HG03521 (cell line): ENCODE measurements around the gene GNG3.
"Not testable (repeated sequence)": the region's sequence is repeated elsewhere in the genome, so short reads cannot be mapped to it uniquely, and the experiment has no call there.

ENCODE experiments used
- ATAC-seq: cut with Tn5 transposase; IDR thresholded peaks from one replicate; pipeline ENCODE4 v1.9.1; 2021; ENCODE audit warnings: mild to moderate bottlenecking, moderate library complexity; ENCODE audit not compliant: unreplicated experiment

GNG3 gene

GRCh38 chr11:62707277-62707861 lies at the start of gene GNG3, which contains the start of gene BSCL2:
TSS of gene GNG3 (plus strand) at chr11:62707676. CDS start at chr11:62708296, 620 bp downstream.
TSS of gene BSCL2 (minus strand) at chr11:62707424. CDS start at chr11:62707195, 229 bp downstream.
- no peak for ATAC-seq

DNA sequence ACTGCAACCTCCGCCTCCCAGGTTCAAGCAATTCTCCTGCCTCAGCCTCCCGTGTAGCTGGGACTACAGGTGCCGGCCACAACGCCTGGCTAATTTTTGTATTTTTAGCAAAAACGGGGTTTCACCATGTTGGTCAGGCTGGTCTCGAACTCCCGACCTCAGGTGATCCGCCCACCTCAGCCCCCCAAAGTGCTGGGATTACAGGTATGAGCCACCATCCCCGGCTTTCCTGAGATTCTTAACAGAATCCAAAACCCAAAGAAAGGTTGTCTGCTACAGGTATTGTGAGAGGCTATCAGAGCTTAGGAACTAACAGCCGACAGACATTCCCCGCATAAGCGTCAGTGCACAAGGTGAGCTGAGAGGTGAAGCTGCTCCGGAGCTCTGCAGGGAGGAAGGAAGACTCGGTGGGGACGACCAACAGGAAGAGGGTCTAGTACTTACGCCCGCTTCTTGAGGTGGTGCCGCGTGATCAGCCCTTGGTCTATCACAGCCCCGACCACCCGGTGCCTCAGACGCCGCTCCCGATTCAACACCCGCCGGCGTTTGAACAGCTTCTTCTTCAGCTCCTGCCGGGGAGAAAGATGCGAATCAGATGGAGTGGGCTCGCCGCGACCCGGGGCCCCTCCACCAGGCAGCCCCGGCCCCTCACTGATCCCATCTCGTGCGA lies 42.9 kb upstream of the GNG3 start:
- peak; percentile 28 for ATAC-seq

- peak; percentile 73 for ATAC-seq
Observed at GRCh38 chr11:62665075-62665598, 42.3 kb upstream of the GNG3 start, which contains the start of the genes C11orf98 and CSKMT. TSS of gene C11orf98 (minus strand) at chr11:62665210. CDS start at chr11:62665169, 41 bp downstream. TSS of gene CSKMT (plus strand) at chr11:62665312. CDS start at chr11:62665880, 568 bp downstream.

GRCh38 chr11:62665599-62666258 lies 41.7 kb upstream of the GNG3 start:
- peak; percentile 7 for ATAC-seq

- no peak for ATAC-seq
Observed at GRCh38 chr11:62666259-62666926, 41.1 kb upstream of the GNG3 start.

DNA sequence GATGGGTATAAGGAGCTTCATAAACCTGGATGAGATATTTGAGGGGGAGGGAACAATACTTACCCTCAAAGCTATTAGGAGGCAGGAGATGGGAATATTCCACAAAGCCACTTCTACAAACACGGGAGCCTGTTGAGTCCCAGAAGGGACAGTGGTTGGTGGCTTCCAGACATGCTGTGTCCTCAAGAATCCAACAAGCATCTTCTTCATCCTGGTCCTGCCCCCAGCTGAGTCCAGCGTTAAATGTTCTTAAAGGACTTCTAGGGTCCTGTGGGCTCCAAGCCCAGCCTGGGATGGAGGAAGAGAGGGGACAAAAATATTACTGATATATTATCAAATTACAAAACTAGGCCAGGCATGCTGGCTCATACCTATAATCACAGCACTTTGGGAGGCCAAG lies 40.0 kb upstream of the GNG3 start:
- ATAC-seq = no peak

DNA sequence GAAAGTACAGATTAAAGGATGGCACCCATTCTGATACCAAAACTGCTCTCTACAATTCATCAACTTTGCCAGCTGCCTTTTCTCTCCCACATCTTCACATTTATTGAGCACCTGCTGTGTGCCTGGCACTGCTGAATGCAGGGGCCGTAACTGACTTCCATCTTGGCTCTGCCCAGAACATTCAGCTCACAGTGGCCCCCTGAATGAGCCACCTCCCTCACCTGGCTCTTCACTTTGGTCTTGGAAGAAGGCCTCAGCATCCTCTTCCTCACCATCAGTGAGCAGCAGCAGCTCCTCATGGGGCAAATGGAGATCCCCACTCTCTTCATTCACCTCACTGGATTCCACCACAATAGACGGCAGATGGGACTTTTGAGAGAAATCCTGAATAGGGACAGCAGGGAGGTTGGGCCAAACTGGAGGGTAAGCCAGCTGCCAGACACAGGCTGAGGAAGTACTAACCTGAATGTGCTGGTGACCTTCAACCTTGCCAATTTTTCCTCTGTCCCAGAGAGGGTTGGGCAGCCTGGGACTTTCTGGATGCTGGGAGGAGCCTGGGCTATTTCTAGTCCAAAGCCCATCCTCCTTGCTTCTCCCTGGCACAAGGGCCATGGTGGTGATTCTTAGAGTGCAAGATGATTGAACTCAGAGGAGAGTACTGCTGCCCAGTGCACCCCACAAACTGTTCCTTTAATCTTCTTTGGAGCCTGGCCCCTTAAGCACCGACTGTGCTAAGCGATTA lies 37.9 kb upstream of the GNG3 start:
- ATAC-seq = no peak

- peak; percentile 23 for ATAC-seq
Observed at GRCh38 chr11:62671236-62671607, 36.3 kb upstream of the GNG3 start.

- peak; percentile 38 for ATAC-seq
Observed at GRCh38 chr11:62671608-62672389, 35.7 kb upstream of the GNG3 start, which contains the start of the genes LBHD1 and UQCC3. TSS of gene LBHD1 (minus strand) at chr11:62672267. CDS start at chr11:62670031, 2,236 bp downstream. TSS of gene UQCC3 (plus strand) at chr11:62671673. CDS start at chr11:62671746, 73 bp downstream.

GRCh38 chr11:62673196-62673525 lies 34.3 kb upstream of the GNG3 start:
- no peak for ATAC-seq

DNA sequence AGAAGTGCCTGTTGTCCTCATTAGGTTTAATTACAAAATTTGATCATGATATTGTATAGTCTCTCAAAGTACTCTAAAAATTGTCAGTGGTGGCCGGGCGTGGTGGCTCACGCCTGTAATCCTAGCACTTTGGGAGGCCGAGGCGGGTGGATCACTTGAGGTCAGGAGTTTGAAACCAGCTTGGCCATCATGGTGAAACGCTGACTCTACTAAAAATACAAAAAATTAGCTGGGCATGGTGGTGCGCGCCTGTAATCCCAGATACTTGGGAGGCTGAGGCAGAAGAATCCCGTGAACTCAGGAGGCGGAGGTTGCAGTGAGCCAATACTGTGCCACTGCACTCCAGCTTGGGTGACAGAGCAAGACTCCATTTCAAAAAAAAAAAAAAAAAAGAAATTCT lies 32.1 kb upstream of the GNG3 start:
- ATAC-seq = not testable (repeated sequence)

DNA sequence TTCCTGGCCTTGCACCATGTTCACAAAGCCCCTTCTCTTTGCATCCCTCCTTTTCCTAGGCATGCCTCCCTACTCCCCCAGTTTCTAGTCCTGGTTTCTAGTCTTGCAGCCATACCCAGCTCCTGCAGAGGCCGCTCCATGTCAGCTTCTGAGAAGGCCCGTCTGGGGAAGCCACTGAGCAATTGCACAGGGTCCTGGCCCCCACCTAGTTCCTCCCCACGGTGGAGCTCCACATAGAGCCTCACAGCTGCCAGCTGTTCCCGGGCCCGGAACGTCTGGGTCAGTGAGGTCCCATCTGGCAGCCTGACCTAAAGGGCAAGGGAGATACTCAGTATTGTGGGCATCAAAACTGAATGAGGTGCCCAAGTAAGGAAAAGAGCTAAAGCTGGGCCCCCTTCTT lies 30.8 kb upstream of the GNG3 start:
- no peak for ATAC-seq

DNA sequence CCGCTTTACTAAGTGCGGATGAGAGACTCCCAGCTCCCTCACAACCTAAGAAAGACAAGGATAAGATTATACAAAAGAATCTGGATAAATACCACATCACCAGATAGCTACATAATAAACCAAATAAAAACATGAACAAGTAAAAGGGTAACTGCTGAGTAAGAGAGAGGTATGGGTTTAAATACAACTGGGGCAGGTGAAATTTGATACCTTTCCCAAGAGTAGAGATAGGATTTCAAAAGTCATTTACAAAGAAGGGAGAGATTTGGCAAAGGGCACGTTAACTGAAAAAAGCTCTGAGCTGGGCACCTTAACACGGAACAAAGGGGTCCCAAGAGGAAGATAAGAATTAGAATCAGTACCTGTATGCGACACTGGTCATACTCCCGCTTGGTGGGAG lies 30.3 kb upstream of the GNG3 start:
- no peak for ATAC-seq

DNA sequence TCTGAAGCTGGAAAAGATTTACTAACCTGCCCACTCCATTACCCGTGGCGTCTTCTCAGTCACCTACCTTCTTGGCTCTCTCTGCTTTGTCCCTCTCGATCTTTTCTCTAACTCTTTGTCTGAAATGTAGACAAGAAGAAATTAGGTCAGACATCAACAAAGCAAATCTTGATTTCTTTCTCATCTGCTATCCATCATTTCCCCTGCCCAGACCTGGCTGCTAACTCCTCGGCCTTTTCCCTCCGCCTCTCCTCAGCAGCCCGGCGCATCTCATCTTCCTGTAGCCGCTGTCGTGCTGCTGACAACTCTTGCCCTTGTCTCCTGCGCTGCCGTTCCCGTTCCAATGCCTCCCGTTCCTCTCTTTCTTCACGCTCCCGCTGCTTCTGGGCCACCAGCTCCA lies 29.8 kb upstream of the GNG3 start:
- ATAC-seq = no peak

- no peak for ATAC-seq
Observed at GRCh38 chr11:62678433-62678769, 29.1 kb upstream of the GNG3 start.

GRCh38 chr11:62678770-62679696 lies 28.4 kb upstream of the GNG3 start, which contains the start of gene UBXN1:
TSS of gene UBXN1 (minus strand) at chr11:62679073. CDS start at chr11:62678923, 150 bp downstream.
- peak; percentile 72 for ATAC-seq

GRCh38 chr11:62680825-62681240 lies 26.6 kb upstream of the GNG3 start:
- no peak for ATAC-seq

DNA sequence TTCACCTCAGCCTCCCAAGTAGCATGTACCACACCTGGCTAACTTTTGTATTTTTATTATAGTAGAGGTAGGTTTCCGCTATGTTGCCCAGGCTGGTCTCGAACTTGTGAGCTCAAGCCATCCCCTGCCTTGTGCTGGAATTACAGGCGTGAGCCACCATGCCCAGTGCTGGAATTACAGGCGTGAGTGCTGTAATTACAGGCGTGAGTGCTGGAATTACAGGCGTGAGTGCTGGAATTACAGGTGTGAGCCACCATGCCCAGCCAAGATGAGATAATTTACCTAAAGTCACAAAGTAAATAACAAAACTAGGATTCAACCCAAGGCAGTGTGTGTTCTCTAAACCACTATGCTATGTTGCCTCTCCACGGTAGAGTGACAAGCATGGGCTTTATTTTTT lies 25.0 kb upstream of the GNG3 start:
- ATAC-seq = no peak
